SK-N-SH treated with all-trans-retinoic acid at 6 μM for 48 hours (cell line): ENCODE data around the gene WNK2.

Experiments used
- ATAC-seq: fragments of 200-7000 bp; cut with Tn5 transposase; 3 replicates; pipeline ENCODE4 v1.9.1; 2020; ENCODE audit warnings: mild to moderate bottlenecking, moderate library complexity
- BACH2 ChIP-seq: fragments of 250-450 bp; sonication (Bioruptor Pico); IDR thresholded peaks from 2 replicates; pipeline ENCODE4 v1.9.0; 2021; ENCODE audit warnings: mild to moderate bottlenecking, borderline replicate concordance
- CSDC2 ChIP-seq: fragments of 250-450 bp; sonication (Bioruptor Pico); IDR thresholded peaks from 2 replicates; pipeline ENCODE4 v1.5.0; 2020; ENCODE audit warnings: mild to moderate bottlenecking, moderate library complexity
- ESRRG ChIP-seq: fragments of 250-450 bp; sonication (Bioruptor Pico); IDR thresholded peaks from 2 replicates; pipeline ENCODE4 v1.6.1; 2021; ENCODE audit warnings: mild to moderate bottlenecking
- GLIS3 ChIP-seq: fragments of 250-450 bp; sonication (Bioruptor Pico); IDR thresholded peaks from 2 replicates; pipeline ENCODE4 v1.5.0; 2020; ENCODE audit warnings: mild to moderate bottlenecking, moderate library complexity
- OSR1 ChIP-seq: fragments of 250-450 bp; sonication (Bioruptor Pico); IDR thresholded peaks from 2 replicates; pipeline ENCODE4 v1.8.0; 2022; ENCODE audit warnings: moderate library complexity, mild to moderate bottlenecking, inconsistent platforms
- PPARA ChIP-seq: fragments of 250-450 bp; sonication (Bioruptor Pico); IDR thresholded peaks from 2 replicates; pipeline ENCODE4 v1.5.0; 2020; ENCODE audit warnings: mild to moderate bottlenecking, borderline replicate concordance
- RARB ChIP-seq: fragments of 250-450 bp; sonication (Bioruptor Pico); IDR thresholded peaks from 2 replicates; pipeline ENCODE4 v1.8.0; 2021; ENCODE audit warnings: mild to moderate bottlenecking, moderate library complexity
- TCF4 ChIP-seq: fragments of 250-450 bp; sonication (Bioruptor Pico); IDR thresholded peaks from 2 replicates; pipeline ENCODE4 v1.8.0; 2021; ENCODE audit warnings: mild to moderate bottlenecking, moderate library complexity, borderline replicate concordance
- TOX ChIP-seq: fragments of 250-450 bp; sonication (Bioruptor Pico); IDR thresholded peaks from 2 replicates; pipeline ENCODE4 v1.8.0; 2021; ENCODE audit warnings: mild to moderate bottlenecking, moderate library complexity, borderline replicate concordance
- ZC3H10 ChIP-seq: fragments of 250-450 bp; sonication (Bioruptor Pico); IDR thresholded peaks from 2 replicates; pipeline ENCODE4 v1.5.1; 2021; ENCODE audit warnings: mild to moderate bottlenecking, moderate library complexity
- ZFP3 ChIP-seq: fragments of 250-450 bp; sonication (Bioruptor Pico); IDR thresholded peaks from 2 replicates; pipeline ENCODE4 v1.5.0; 2020; ENCODE audit warnings: mild to moderate bottlenecking, moderate library complexity
- ZFP30 ChIP-seq: fragments of 450-650 bp; formaldehyde crosslinking; IDR thresholded peaks from 2 replicates; pipeline ENCODE4 v1.5.0; 2022; ENCODE audit warnings: mild to moderate bottlenecking, moderate library complexity
- ZNF565 ChIP-seq: fragments of 450-650 bp; formaldehyde crosslinking; conservative IDR thresholded peaks from 2 replicates; pipeline ENCODE4 v1.5.0; 2020; ENCODE audit warnings: low read depth, mild to moderate bottlenecking, moderate library complexity
- ZNF70 ChIP-seq: fragments of 450-650 bp; formaldehyde crosslinking; IDR thresholded peaks from 2 replicates; pipeline ENCODE4 v1.5.0; 2020; ENCODE audit warnings: mild to moderate bottlenecking, moderate library complexity
- ZNF8 ChIP-seq: fragments of 450-650 bp; formaldehyde crosslinking; IDR thresholded peaks from 2 replicates; pipeline ENCODE4 v1.5.0; 2020; ENCODE audit warnings: mild to moderate bottlenecking, moderate library complexity
- TF ChIP-seq, protein P1 (sequence below): fragments of 250-450 bp; sonication (Bioruptor Pico); IDR thresholded peaks from 2 replicates; pipeline ENCODE4 v1.5.0; 2020; ENCODE audit warnings: mild to moderate bottlenecking, moderate library complexity
- TF ChIP-seq, protein P2 (sequence below): fragments of 250-450 bp; sonication (Bioruptor Pico); IDR thresholded peaks from 2 replicates; pipeline ENCODE4 v1.5.1; 2020; ENCODE audit warnings: low read depth, mild to moderate bottlenecking, moderate library complexity
- TF ChIP-seq, protein P3 (sequence below): fragments of 250-450 bp; sonication (Bioruptor Pico); IDR thresholded peaks from 2 replicates; pipeline ENCODE4 v1.8.0; 2021; ENCODE audit warnings: low read depth, mild to moderate bottlenecking, moderate library complexity, borderline replicate concordance
- TF ChIP-seq, protein P4 (sequence below): fragments of 250-450 bp; sonication (Bioruptor Pico); IDR thresholded peaks from 2 replicates; pipeline ENCODE4 v1.8.0; 2020; ENCODE audit warnings: mild to moderate bottlenecking, moderate library complexity, borderline replicate concordance

The WNK2 gene

DNA sequence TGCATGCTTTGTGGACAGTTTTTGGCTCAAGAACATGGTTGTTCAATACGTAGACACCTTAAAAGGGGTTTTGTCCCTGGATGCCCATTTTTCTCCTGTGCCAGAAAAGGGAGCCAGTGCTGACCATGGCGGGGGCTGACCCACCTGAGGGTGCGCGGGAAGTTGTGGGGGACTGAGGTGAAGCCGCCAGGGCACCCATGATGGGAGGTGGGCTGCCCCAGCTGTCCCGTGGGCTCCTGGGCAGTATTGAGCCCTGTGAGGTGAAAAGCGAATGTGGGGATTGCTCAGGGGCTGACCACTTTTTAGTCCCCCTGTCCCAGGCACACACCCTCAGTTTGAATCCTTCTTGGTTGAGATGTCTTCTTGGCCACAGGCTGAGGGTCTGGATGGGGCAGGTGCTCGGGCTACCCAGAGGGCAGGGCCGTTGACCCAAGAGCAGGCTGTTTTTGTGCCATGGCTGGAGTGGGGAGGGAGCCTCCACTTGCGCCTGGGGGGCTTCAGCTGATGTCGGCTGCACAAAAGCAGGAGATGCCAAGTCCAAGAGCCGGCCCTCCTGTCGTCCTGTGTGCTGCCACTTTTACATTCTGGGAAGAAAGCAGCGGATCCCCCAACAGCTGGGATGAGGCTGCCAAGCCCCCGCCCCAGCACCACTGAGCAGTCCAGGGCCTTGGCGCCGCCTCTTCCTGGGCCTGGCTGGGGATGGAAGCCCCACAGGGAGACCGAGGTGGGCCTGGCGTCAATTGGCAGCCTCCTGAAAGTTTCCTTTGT lies 120.1 kb downstream of the WNK2 start:
- no peak for ATAC-seq
- TF ChIP-seq GLIS3, result no peak
- no peak for TF ChIP-seq TOX (CRISPR knock-in tag)
- no peak for TF ChIP-seq PPARA (CRISPR knock-in tag)
- TF ChIP-seq, protein P1, sequence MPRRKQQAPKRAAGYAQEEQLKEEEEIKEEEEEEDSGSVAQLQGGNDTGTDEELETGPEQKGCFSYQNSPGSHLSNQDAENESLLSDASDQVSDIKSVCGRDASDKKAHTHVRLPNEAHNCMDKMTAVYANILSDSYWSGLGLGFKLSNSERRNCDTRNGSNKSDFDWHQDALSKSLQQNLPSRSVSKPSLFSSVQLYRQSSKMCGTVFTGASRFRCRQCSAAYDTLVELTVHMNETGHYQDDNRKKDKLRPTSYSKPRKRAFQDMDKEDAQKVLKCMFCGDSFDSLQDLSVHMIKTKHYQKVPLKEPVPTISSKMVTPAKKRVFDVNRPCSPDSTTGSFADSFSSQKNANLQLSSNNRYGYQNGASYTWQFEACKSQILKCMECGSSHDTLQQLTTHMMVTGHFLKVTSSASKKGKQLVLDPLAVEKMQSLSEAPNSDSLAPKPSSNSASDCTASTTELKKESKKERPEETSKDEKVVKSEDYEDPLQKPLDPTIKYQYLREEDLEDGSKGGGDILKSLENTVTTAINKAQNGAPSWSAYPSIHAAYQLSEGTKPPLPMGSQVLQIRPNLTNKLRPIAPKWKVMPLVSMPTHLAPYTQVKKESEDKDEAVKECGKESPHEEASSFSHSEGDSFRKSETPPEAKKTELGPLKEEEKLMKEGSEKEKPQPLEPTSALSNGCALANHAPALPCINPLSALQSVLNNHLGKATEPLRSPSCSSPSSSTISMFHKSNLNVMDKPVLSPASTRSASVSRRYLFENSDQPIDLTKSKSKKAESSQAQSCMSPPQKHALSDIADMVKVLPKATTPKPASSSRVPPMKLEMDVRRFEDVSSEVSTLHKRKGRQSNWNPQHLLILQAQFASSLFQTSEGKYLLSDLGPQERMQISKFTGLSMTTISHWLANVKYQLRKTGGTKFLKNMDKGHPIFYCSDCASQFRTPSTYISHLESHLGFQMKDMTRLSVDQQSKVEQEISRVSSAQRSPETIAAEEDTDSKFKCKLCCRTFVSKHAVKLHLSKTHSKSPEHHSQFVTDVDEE (CRISPR knock-in tag), result no peak
- TF ChIP-seq, protein P2, sequence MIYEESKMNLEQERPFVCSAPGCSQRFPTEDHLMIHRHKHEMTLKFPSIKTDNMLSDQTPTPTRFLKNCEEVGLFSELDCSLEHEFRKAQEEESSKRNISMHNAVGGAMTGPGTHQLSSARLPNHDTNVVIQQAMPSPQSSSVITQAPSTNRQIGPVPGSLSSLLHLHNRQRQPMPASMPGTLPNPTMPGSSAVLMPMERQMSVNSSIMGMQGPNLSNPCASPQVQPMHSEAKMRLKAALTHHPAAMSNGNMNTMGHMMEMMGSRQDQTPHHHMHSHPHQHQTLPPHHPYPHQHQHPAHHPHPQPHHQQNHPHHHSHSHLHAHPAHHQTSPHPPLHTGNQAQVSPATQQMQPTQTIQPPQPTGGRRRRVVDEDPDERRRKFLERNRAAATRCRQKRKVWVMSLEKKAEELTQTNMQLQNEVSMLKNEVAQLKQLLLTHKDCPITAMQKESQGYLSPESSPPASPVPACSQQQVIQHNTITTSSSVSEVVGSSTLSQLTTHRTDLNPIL (CRISPR knock-in tag), result no peak
- TF ChIP-seq OSR1 (CRISPR knock-in tag), result no peak
- TF ChIP-seq, protein P3, sequence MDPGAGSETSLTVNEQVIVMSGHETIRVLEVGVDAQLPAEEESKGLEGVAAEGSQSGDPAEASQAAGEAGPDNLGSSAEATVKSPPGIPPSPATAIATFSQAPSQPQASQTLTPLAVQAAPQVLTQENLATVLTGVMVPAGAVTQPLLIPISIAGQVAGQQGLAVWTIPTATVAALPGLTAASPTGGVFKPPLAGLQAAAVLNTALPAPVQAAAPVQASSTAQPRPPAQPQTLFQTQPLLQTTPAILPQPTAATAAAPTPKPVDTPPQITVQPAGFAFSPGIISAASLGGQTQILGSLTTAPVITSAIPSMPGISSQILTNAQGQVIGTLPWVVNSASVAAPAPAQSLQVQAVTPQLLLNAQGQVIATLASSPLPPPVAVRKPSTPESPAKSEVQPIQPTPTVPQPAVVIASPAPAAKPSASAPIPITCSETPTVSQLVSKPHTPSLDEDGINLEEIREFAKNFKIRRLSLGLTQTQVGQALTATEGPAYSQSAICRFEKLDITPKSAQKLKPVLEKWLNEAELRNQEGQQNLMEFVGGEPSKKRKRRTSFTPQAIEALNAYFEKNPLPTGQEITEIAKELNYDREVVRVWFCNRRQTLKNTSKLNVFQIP (CRISPR knock-in tag), result no peak
- TF ChIP-seq ZFP30 (CRISPR knock-in tag), result no peak
- no peak for TF ChIP-seq ZC3H10
- no peak for TF ChIP-seq ZNF8 (CRISPR knock-in tag)
- TF ChIP-seq CSDC2 (CRISPR knock-in tag), result no peak
- TF ChIP-seq, all 23 proteins: peak for 0

DNA sequence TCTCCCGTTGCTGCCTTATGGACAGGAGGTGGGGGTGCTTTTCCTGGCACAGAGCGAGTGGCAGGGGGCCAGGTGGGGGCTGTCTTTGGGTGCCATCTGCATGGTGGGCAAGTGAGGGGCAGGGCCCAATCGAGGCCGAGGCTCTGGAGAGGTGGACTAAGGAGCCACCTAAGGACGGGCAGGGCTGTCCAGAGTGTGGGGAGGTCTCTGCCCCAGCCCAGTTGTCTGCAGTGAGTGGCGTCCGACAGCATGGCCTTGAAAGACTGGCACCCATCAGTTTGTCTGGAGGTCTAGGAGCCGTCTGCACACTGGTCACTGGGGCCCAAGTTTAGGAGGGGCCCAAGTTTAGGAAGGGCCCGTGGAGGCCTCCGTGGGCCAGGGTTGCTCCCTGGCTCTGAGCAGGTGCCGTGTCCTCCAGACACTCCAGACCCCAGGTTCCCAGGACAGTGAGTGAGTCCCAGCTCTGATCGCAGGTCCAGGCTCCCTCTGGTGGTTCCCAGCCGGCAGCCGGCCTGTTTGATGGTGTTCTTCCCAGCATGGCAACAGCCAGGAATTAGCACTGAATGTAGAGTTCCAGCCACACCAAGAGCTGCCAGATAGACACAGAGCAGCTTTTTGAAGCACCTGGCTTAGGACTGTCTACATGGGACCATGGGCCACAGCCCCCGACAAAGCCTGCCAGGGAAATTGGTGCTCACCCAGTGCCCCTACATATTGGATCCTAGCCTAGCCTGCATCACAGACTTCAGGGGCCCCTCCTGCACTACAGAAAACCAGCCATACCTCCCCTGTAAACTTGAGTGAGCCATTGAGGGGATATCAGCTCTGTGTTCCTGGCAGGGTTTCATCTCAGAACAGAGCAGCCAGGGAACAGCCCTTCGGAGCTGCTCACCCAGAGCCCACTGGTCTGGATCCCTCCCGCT lies 120.9 kb downstream of the WNK2 start:
- ATAC-seq, result peak; percentile 82
- TF ChIP-seq ZFP3 (CRISPR knock-in tag), result no peak
- no peak for TF ChIP-seq ZC3H10
- no peak for TF ChIP-seq ZFP30 (CRISPR knock-in tag)
- no peak for TF ChIP-seq RARB (CRISPR knock-in tag)
- TF ChIP-seq, protein P4, sequence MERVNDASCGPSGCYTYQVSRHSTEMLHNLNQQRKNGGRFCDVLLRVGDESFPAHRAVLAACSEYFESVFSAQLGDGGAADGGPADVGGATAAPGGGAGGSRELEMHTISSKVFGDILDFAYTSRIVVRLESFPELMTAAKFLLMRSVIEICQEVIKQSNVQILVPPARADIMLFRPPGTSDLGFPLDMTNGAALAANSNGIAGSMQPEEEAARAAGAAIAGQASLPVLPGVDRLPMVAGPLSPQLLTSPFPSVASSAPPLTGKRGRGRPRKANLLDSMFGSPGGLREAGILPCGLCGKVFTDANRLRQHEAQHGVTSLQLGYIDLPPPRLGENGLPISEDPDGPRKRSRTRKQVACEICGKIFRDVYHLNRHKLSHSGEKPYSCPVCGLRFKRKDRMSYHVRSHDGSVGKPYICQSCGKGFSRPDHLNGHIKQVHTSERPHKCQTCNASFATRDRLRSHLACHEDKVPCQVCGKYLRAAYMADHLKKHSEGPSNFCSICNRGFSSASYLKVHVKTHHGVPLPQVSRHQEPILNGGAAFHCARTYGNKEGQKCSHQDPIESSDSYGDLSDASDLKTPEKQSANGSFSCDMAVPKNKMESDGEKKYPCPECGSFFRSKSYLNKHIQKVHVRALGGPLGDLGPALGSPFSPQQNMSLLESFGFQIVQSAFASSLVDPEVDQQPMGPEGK (CRISPR knock-in tag), result no peak
- TF ChIP-seq, protein P2 (CRISPR knock-in tag), result no peak
- TF ChIP-seq TCF4 (CRISPR knock-in tag), result no peak
- no peak for TF ChIP-seq ZNF565 (CRISPR knock-in tag)
- TF ChIP-seq PPARA (CRISPR knock-in tag), result no peak
- no peak for TF ChIP-seq GLIS3
- TF ChIP-seq ESRRG, result no peak
- TF ChIP-seq BACH2 (CRISPR knock-in tag), result no peak
- no peak for TF ChIP-seq ZNF70 (CRISPR knock-in tag)
